PC-9 (cell line): ENCODE measurements around the gene TMEM18. TPM values are rescaled to one million over a fixed set of nuclear protein-coding genes. Genes with fewer than 3 reads are reported as not detected.

ENCODE experiments used
- BruUV-seq: library from RNA; stranded (reverse); fragments of 400-500 nt; replicated peaks from 2 replicates; lab custom pipeline; 2021; lab: Mats Ljungman, UMichigan
- CTCF ChIA-PET: fragments of 300-600 bp; sonication (Branson Sonifier 250); formaldehyde crosslinking; loops from one replicate; lab custom pipeline; 2022; ENCODE audit warnings: antibody characterized with exemption; lab: Charles Lee
- POLR2A ChIA-PET: fragments of 300-600 bp; sonication (Branson Sonifier 250); formaldehyde crosslinking; loops from one replicate; lab custom pipeline; 2022; ENCODE audit warnings: antibody characterized with exemption; ENCODE audit not compliant: unreplicated experiment; lab: Charles Lee
- DNase-seq, 2 experiments: peaks; one replicate each; pipeline versions ENCODE4 v3.0.0 to v3.0.0-alpha.2; 2015 to 2022; ENCODE audit warnings: mixed read lengths in 1 of 2
- H2AFZ ChIP-seq: fragments of 200-600 bp; sonication (generic); 2 replicates; pipeline ENCODE4 v1.8.1; 2017; ENCODE audit warnings: antibody characterized with exemption
- H3F3A ChIP-seq: fragments of 200-600 bp; sonication (generic); 2 replicates; pipeline ENCODE4 v1.8.1; 2017; ENCODE audit warnings: antibody characterized with exemption, mild to moderate bottlenecking, low read depth; ENCODE audit not compliant: insufficient read depth
- H3K27ac ChIP-seq: fragments of 200-600 bp; sonication (generic); 2 replicates; pipeline ENCODE4 v1.6.1; 2016; ENCODE audit warnings: mixed run types
- H3K27me3 ChIP-seq: fragments of 200-600 bp; sonication (generic); 2 replicates; pipeline ENCODE4 v1.6.1; 2016; ENCODE audit warnings: low read depth, mixed run types; ENCODE audit not compliant: insufficient read depth
- H3K36me3 ChIP-seq: fragments of 200-600 bp; sonication (generic); 2 replicates; pipeline ENCODE4 v1.6.1; 2016; ENCODE audit warnings: low read depth, mixed run types
- H3K4me1 ChIP-seq: fragments of 200-600 bp; sonication (generic); replicated peaks from 2 replicates; pipeline ENCODE4 v1.6.1; 2016; ENCODE audit warnings: mixed run types; ENCODE audit not compliant: insufficient read depth
- H3K4me2 ChIP-seq: fragments of 200-600 bp; sonication (generic); 2 replicates; pipeline ENCODE4 v1.6.1; 2017; ENCODE audit warnings: mixed run types
- H3K4me3 ChIP-seq: fragments of 200-600 bp; sonication (generic); 2 replicates; pipeline ENCODE4 v1.6.1; 2016; ENCODE audit warnings: mixed run types
- H3K79me2 ChIP-seq: fragments of 200-600 bp; sonication (generic); 2 replicates; pipeline ENCODE4 v1.6.1; 2017; ENCODE audit warnings: low read depth, mixed run types
- H3K9me2 ChIP-seq: fragments of 200-600 bp; sonication (generic); 2 replicates; pipeline ENCODE4 v1.8.1; 2017; ENCODE audit warnings: mild to moderate bottlenecking; ENCODE audit not compliant: insufficient read depth
- H3K9me3 ChIP-seq: fragments of 200-600 bp; sonication (generic); 2 replicates; pipeline ENCODE4 v1.8.1; 2016; ENCODE audit warnings: low read depth; ENCODE audit not compliant: insufficient read depth
- H4K20me1 ChIP-seq: fragments of 200-600 bp; sonication (generic); 2 replicates; pipeline ENCODE4 v1.8.1; 2017; ENCODE audit not compliant: insufficient read depth
- CTCF ChIP-seq: fragments of 200-600 bp; sonication (generic); conservative IDR thresholded peaks from 2 replicates; pipeline ENCODE4 v1.6.1; 2017; ENCODE audit warnings: mixed run types, antibody characterized with exemption, mild to moderate bottlenecking, moderate library complexity
- EZH2 ChIP-seq: fragments of 200-600 bp; sonication (generic); IDR thresholded peaks from 2 replicates; pipeline ENCODE4 v1.8.0; 2017; ENCODE audit warnings: antibody characterized with exemption, low read depth
- intact Hi-C: fragments of 100-400 bp; cut with micrococcal nuclease; formaldehyde crosslinking; loops from one replicate; pipeline ENCODE4 v1.10.0; 2022; ENCODE audit not compliant: unreplicated experiment
- total RNA-seq: library from RNA; stranded (reverse); gene quantifications from 2 replicates; pipeline ENCODE4 v1.2.3, GENCODE V29; 2021

The TMEM18 gene
- total RNA-seq, 1 experiment from 2014 or later: 30.5 TPM

GRCh38 chr2:674321-674985, 2.8 kb downstream of the TMEM18 start:
- no TSS peak for BruUV-seq
- 0 out of 2 replicates have a peak overlapping the region, but pooled peaks have one; percentile 94 for H3K4me2 ChIP-seq
- peaks cover 37% of the 10 kb centered on the region for H3K79me2 ChIP-seq
- intact Hi-C loops: loop anchor here (10.0 kb wide), 1 partner anchor 870 kb away; no protein-coding TSS in a partner anchor
- peaks cover 22% of the 10 kb centered on the region for H3K4me1 ChIP-seq
- peaks cover 15% of the 10 kb centered on the region for H3F3A ChIP-seq
- H3K36me3 ChIP-seq: peaks cover 12% of the 10 kb centered on the region
- H3K27me3 ChIP-seq: no peaks in the 10 kb centered on the region
- H3K9me2 ChIP-seq: no peaks in the 10 kb centered on the region
- no peaks in the 10 kb centered on the region for H3K9me3 ChIP-seq
- DNase-seq: no peak
- no peak for TF ChIP-seq EZH2
- peaks cover 32% of the 10 kb centered on the region for H4K20me1 ChIP-seq
- ChIA-PET CTCF (no interaction called here), POLR2A (no interaction called here)
- H3K27ac ChIP-seq: no peak overlapping the region
- no peak overlapping the region for H3K4me3 ChIP-seq
- no peak overlapping the region for H2AFZ ChIP-seq

- POLR2A ChIA-PET: no interaction called here
- no TSS peak for BruUV-seq
- no peak overlapping the region for H3K27ac ChIP-seq
- no peaks in the 10 kb centered on the region for H3K9me3 ChIP-seq
- H4K20me1 ChIP-seq: peaks cover 32% of the 10 kb centered on the region
- TF ChIP-seq EZH2 (no peak), CTCF (no peak)
- intact Hi-C loops: loop anchor here (10.0 kb wide), 1 partner anchor 871 kb away; no protein-coding TSS in a partner anchor
- peaks cover 22% of the 10 kb centered on the region for H3K4me1 ChIP-seq
- CTCF ChIA-PET: no interaction called here
- H2AFZ ChIP-seq: no peak overlapping the region
- H3F3A ChIP-seq: peaks cover 13% of the 10 kb centered on the region
- no peak overlapping the region for H3K4me3 ChIP-seq
- DNase-seq: no peak
- H3K36me3 ChIP-seq: peaks cover 17% of the 10 kb centered on the region
- H3K27me3 ChIP-seq: no peaks in the 10 kb centered on the region
- H3K4me2 ChIP-seq: no peak overlapping the region
- no peaks in the 10 kb centered on the region for H3K9me2 ChIP-seq
- peaks cover 37% of the 10 kb centered on the region for H3K79me2 ChIP-seq
Measured at GRCh38 chr2:673615-674320, 3.4 kb downstream of the TMEM18 start.

GRCh38 chr2:673016-673415, 4.2 kb downstream of the TMEM18 start:
- TF ChIP-seq CTCF (no peak), EZH2 (no peak)

More at GRCh38 chr2:673016-673415, 4.2 kb downstream of the TMEM18 start:
- DNase-seq: no peak
- intact Hi-C loops: loop anchor here (10.0 kb wide), 1 partner anchor 872 kb away; no protein-coding TSS in a partner anchor
- ChIA-PET CTCF (no interaction called here), POLR2A (no interaction called here)
- Histone ChIP-seq H3K79me2 (peaks cover 36% of the 10 kb centered on the region), H3F3A (peaks cover 17% of the 10 kb centered on the region), H3K27me3 (no peaks in the 10 kb centered on the region), H3K4me1 (peaks cover 14% of the 10 kb centered on the region), H4K20me1 (peaks cover 32% of the 10 kb centered on the region), H3K4me3 (no peak overlapping the region), H3K4me2 (no peak overlapping the region), H3K27ac (no peak overlapping the region), H3K36me3 (peaks cover 25% of the 10 kb centered on the region), H2AFZ (no peak overlapping the region), H3K9me3 (no peaks in the 10 kb centered on the region), H3K9me2 (no peaks in the 10 kb centered on the region)
- BruUV-seq: no TSS peak
